Measurements from ENCODE around the gene COPZ1. TPM values are rescaled to one million over a fixed set of nuclear protein-coding genes. Genes with fewer than 3 reads are reported as not detected.
"Not testable (repeated sequence)": the region's sequence is repeated elsewhere in the genome, so short reads cannot be mapped to it uniquely, and the experiment has no call there.

Gene COPZ1
- total RNA-seq, 3 donors from 2014 or later (not counting 1 experiment from before 2014, with no cell fraction given), result 66.3 to 83.6 (median 79.7) TPM

GRCh38 chr12:54282949-54283593 lies 41.9 kb upstream of the COPZ1 start:
- Mint-ChIP-seq H3K4me1 (peaks cover 6 to 18% of the 10 kb centered on the region in 2 donors), H3K27me3 (ENCODE audit: low read depth in 2 of 2) (no peaks in the 10 kb centered on the region), H3K27ac (no peak overlapping the region), H3K4me3 (no peak overlapping the region), H3K9me3 (no peaks in the 10 kb centered on the region), H3K36me3 (peaks cover 44% of the 10 kb centered on the region)
- H3K4me1 ChIP-seq (ENCODE audit: control insufficient read depth, insufficient read depth, low read length), result peaks cover 45% of the 10 kb centered on the region
- TF ChIP-seq CTCF (IDR thresholded peaks at IDR 0.05), result no peak
- ATAC-seq (no peak), DNase-seq (peak in 1 of 2 donors; percentile 36)
- peaks cover 64% of the 10 kb centered on the region for H3K36me3 ChIP-seq (ENCODE audit: control insufficient read depth, insufficient read depth, low read length)
- WGBS (ENCODE audit: insufficient coverage), result 42% methylated on average over 10 of the region's 11 CpGs
- H3K9me3 ChIP-seq (ENCODE audit: control insufficient read depth, insufficient read depth, low read length), result no peaks in the 10 kb centered on the region
- intact Hi-C loops (cut with micrococcal nuclease), result loop anchor here (5.0 to 10.0 kb wide), 3 partner anchors 214 to 326 kb away; partner anchors contain the start of gene NCKAP1L
- no peak overlapping the region for H3K4me3 ChIP-seq (ENCODE audit: low read length)
- H3K27me3 ChIP-seq (ENCODE audit: control insufficient read depth, insufficient read depth, low read length), result no peaks in the 10 kb centered on the region
- no peak overlapping the region for H3K27ac ChIP-seq (ENCODE audit: low read length)

- H3K4me1 Mint-ChIP-seq, result peaks cover 6 to 18% of the 10 kb centered on the region in 2 donors
- WGBS (ENCODE audit: insufficient coverage), result 40% methylated on average over 1 of the region's 2 CpGs
- not testable (repeated sequence) for H3K9me3 ChIP-seq (ENCODE audit: control insufficient read depth, insufficient read depth, low read length); ATAC-seq; H3K4me3 ChIP-seq (ENCODE audit: low read length); H3K4me3 Mint-ChIP-seq; DNase-seq; H3K9me3 Mint-ChIP-seq; H3K27ac Mint-ChIP-seq; H3K27me3 Mint-ChIP-seq (ENCODE audit: low read depth in 2 of 2); H3K27me3 ChIP-seq (ENCODE audit: control insufficient read depth, insufficient read depth, low read length); H3K27ac ChIP-seq (ENCODE audit: low read length)
- H3K36me3 ChIP-seq (ENCODE audit: control insufficient read depth, insufficient read depth, low read length), result peaks cover 66% of the 10 kb centered on the region
- intact Hi-C loops (cut with micrococcal nuclease), result loop anchor here (5.0 to 10.0 kb wide), 3 partner anchors 213 to 327 kb away; partner anchors contain the start of gene NCKAP1L
- H3K36me3 Mint-ChIP-seq, result peaks cover 44% of the 10 kb centered on the region
- peaks cover 43% of the 10 kb centered on the region for H3K4me1 ChIP-seq (ENCODE audit: control insufficient read depth, insufficient read depth, low read length)
Measured at GRCh38 chr12:54284070-54284780, 40.7 kb upstream of the COPZ1 start.

GRCh38 chr12:54285150-54286041 lies 39.5 kb upstream of the COPZ1 start:
- Histone ChIP-seq H3K27me3 (ENCODE audit: control insufficient read depth, insufficient read depth, low read length) (no peaks in the 10 kb centered on the region), H3K4me3 (ENCODE audit: low read length) (no peak overlapping the region), H3K9me3 (ENCODE audit: control insufficient read depth, insufficient read depth, low read length) (no peaks in the 10 kb centered on the region), H3K36me3 (ENCODE audit: control insufficient read depth, insufficient read depth, low read length) (peaks cover 66% of the 10 kb centered on the region), H3K4me1 (ENCODE audit: control insufficient read depth, insufficient read depth, low read length) (peaks cover 45% of the 10 kb centered on the region), H3K27ac (ENCODE audit: low read length) (no peak overlapping the region)
- Mint-ChIP-seq H3K9me3 (no peaks in the 10 kb centered on the region), H3K36me3 (peaks cover 44% of the 10 kb centered on the region), H3K4me1 (peaks cover 6 to 18% of the 10 kb centered on the region in 2 donors), H3K4me3 (peak overlapping the region; percentile 45), H3K27me3 (ENCODE audit: low read depth in 2 of 2) (no peaks in the 10 kb centered on the region), H3K27ac (no peak overlapping the region)
- intact Hi-C loops (cut with micrococcal nuclease), result loop anchor here (10.0 kb wide), 1 partner anchor 271 kb away; no protein-coding TSS in a partner anchor
- peak; percentile 36 for TF ChIP-seq CTCF (IDR thresholded peaks at IDR 0.05)
- no peak for ATAC-seq
- DNase-seq, result peak in 1 of 2 donors; percentile 33
- WGBS (ENCODE audit: insufficient coverage), result 94% methylated on average over 3 of the region's 5 CpGs
